Measurements from ENCODE around the gene APOBEC3G. TPM values are rescaled to one million over a fixed set of nuclear protein-coding genes. Genes with fewer than 3 reads are reported as not detected.
A peak's percentile ranks its signal among the peaks of the same experiment; 100 is the strongest.

Gene APOBEC3G
- polyA plus RNA-seq, 3 donors = 33.3 to 73.6 (median 64.5) TPM

DNA sequence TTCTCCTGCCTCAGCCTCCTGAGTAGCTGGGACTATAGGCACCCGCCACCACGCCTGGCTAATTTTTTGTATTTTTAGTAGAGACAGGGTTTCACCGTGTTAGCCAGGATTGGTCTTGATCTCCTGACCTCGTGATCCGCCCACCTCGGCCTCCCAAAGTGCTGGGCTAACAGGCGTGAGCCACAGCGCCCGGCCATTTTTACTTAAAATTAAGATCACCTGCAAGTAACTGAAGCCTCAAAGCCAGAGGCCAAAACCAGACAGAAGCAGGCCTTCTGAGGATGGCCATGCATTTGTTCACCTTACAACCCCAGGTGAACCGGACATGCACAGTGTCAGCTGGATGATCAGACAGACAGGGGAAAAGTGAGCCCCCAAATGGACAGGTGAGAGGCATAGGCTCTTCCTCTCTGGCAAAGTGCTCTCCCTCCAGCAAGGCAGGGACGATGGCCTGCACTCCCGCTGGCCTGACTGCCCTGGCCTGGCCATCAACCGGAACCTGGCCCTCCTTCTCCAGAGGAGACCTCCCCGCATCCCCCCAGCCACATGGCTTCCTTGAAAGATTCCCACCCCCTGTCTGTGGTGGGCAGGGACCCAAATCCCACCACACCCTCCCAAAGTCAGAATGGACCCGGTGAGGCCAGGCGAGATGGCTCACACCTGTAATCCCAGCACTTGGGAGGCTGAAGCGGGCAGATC lies 45.8 kb downstream of the APOBEC3G start:
- WGBS (ENCODE audit: insufficient coverage) = over 99% methylated on average over 13 of the region's 17 CpGs
- H3K4me2 ChIP-seq (replicated peaks; ENCODE audit: extremely low read depth, low read length, poor library complexity, severe bottlenecking) = no peak overlapping the region
- no peaks in the 10 kb centered on the region for H3K9me3 ChIP-seq (replicated peaks in 1 of 2; ENCODE audit: control insufficient read depth in 1 of 2, insufficient read depth in 1 of 2, low read length in 2 of 2)
- H3K36me3 ChIP-seq (replicated peaks in 1 of 2; ENCODE audit: control insufficient read depth in 1 of 2, insufficient read depth in 2 of 2, low read length in 2 of 2) = no peaks in the 10 kb centered on the region
- H3K27ac ChIP-seq (ENCODE audit: low read depth in 1 of 2, low read length in 2 of 2) = no peak overlapping the region
- TF ChIP-seq, protein P1, sequence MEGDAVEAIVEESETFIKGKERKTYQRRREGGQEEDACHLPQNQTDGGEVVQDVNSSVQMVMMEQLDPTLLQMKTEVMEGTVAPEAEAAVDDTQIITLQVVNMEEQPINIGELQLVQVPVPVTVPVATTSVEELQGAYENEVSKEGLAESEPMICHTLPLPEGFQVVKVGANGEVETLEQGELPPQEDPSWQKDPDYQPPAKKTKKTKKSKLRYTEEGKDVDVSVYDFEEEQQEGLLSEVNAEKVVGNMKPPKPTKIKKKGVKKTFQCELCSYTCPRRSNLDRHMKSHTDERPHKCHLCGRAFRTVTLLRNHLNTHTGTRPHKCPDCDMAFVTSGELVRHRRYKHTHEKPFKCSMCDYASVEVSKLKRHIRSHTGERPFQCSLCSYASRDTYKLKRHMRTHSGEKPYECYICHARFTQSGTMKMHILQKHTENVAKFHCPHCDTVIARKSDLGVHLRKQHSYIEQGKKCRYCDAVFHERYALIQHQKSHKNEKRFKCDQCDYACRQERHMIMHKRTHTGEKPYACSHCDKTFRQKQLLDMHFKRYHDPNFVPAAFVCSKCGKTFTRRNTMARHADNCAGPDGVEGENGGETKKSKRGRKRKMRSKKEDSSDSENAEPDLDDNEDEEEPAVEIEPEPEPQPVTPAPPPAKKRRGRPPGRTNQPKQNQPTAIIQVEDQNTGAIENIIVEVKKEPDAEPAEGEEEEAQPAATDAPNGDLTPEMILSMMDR (IDR thresholded peaks at IDR 0.05) = no peak
- Mint-ChIP-seq H3K27me3 (ENCODE audit: low read depth in 3 of 3) (peaks cover 2 to 7% (median 4%) of the 10 kb centered on the region in 3 donors), H3K4me3 (no peak overlapping the region), H3K36me3 (no peaks in the 10 kb centered on the region), H3K27ac (no peak overlapping the region), H3K9me3 (no peaks in the 10 kb centered on the region), H3K4me1 (peaks cover 12% of the 10 kb centered on the region)
- no peak overlapping the region for H3K9ac ChIP-seq (ENCODE audit: insufficient read depth, low read length, poor library complexity, severe bottlenecking)
- H2AFZ ChIP-seq (ENCODE audit: insufficient read depth, low read depth, low read length, poor library complexity, severe bottlenecking) = no peak overlapping the region
- no peaks in the 10 kb centered on the region for H4K20me1 ChIP-seq (ENCODE audit: insufficient read depth, low read length)
- no peaks in the 10 kb centered on the region for H3K79me2 ChIP-seq (ENCODE audit: insufficient read depth, low read length)
- H3K4me1 ChIP-seq (ENCODE audit: control insufficient read depth in 1 of 2, insufficient read depth in 2 of 2, low read length in 2 of 2) = peaks cover 6 to 10% of the 10 kb centered on the region in 2 donors
- DNase-seq = no peak
- no peak overlapping the region for H3K4me3 ChIP-seq (replicated peaks in 1 of 3; ENCODE audit: low read depth in 2 of 3, low read length in 3 of 3)
- H3K27me3 ChIP-seq (ENCODE audit: control insufficient read depth in 2 of 2, insufficient read depth in 2 of 2, low read length in 2 of 2) = no peaks in the 10 kb centered on the region
- intact Hi-C loops (cut with micrococcal nuclease) = loop anchor here (5.0 to 10.0 kb wide), 3 partner anchors 118 to 251 kb away; partner anchors contain the start of gene CBX6 (in 2 of the 2)

DNA sequence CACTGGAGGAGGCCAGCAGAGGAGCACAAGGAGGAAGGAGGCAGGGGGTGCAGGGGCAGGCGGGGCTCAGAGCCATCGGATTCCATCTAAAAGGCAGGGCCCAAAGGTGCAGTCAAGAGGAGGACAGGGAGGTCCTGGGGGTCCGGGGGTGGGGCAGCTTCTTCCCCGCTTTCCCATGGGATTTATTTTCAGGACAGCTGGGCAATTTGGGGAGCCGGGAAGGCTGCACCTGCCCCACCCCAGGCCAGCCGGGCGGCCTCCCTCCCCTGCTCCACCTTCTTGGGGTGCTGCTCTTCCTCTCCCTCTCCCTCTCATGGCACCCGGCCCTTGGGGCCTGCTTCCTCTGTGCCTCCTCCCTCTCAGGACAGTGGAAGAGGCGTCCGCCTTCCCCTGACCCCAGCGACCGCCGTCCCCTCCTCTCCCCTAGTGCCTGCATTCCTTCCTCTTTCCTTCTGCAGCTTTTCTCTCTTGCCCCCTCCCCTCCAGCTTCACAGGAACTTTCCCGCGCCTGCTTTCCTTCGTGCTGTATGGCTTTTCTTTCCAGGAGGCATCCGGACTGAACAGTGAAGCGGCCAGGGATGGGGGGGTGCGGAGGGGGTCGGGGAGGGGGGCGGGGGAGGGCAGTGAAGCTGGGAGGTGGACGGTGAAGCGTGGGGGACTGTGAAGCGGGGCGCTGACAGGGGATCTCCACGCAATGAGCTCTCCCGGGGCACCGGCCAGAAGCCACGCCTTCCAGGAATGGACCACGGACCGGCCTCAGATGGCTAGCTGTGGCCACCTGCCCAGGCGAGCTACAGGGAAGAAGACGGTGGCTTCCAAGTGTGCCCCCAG lies 46.9 kb downstream of the APOBEC3G start:
- H3K36me3 Mint-ChIP-seq = no peaks in the 10 kb centered on the region
- no peaks in the 10 kb centered on the region for H3K79me2 ChIP-seq (ENCODE audit: insufficient read depth, low read length)
- H3K9me3 Mint-ChIP-seq = peaks cover 0 to 2% (median 0%) of the 10 kb centered on the region in 7 donors
- no peak overlapping the region for H3K4me3 ChIP-seq (replicated peaks in 1 of 3; ENCODE audit: low read depth in 2 of 3, low read length in 3 of 3)
- no peaks in the 10 kb centered on the region for H3K27me3 ChIP-seq (ENCODE audit: control insufficient read depth in 2 of 2, insufficient read depth in 2 of 2, low read length in 2 of 2)
- peak overlapping the region in 1 of 2 donors; percentile 35 for H3K4me3 Mint-ChIP-seq
- H3K27ac Mint-ChIP-seq = no peak overlapping the region
- no peak for DNase-seq
- 42% methylated on average over 23 of the region's 33 CpGs for WGBS (ENCODE audit: insufficient coverage)
- no peaks in the 10 kb centered on the region for H3K36me3 ChIP-seq (replicated peaks in 1 of 2; ENCODE audit: control insufficient read depth in 1 of 2, insufficient read depth in 2 of 2, low read length in 2 of 2)
- peaks cover 2 to 5% (median 4%) of the 10 kb centered on the region in 3 donors for H3K27me3 Mint-ChIP-seq (ENCODE audit: low read depth in 3 of 3)
- H4K20me1 ChIP-seq (ENCODE audit: insufficient read depth, low read length) = no peaks in the 10 kb centered on the region
- no peak overlapping the region for H2AFZ ChIP-seq (ENCODE audit: insufficient read depth, low read depth, low read length, poor library complexity, severe bottlenecking)
- no peaks in the 10 kb centered on the region for H3K9me3 ChIP-seq (replicated peaks in 1 of 2; ENCODE audit: control insufficient read depth in 1 of 2, insufficient read depth in 1 of 2, low read length in 2 of 2)
- TF ChIP-seq, protein P1 (IDR thresholded peaks at IDR 0.05) = no peak
- H3K4me1 Mint-ChIP-seq = peaks cover 9% of the 10 kb centered on the region
- intact Hi-C loops (cut with micrococcal nuclease) = loop anchor here (5.0 to 10.0 kb wide), 3 partner anchors 119 to 252 kb away; partner anchors contain the start of gene CBX6 (in 2 of the 2)
- H3K4me1 ChIP-seq (ENCODE audit: control insufficient read depth in 1 of 2, insufficient read depth in 2 of 2, low read length in 2 of 2) = peaks cover 6 to 10% of the 10 kb centered on the region in 2 donors
- peak overlapping the region; percentile 26 for H3K4me2 ChIP-seq (replicated peaks; ENCODE audit: extremely low read depth, low read length, poor library complexity, severe bottlenecking)
- no peak overlapping the region for H3K9ac ChIP-seq (ENCODE audit: insufficient read depth, low read length, poor library complexity, severe bottlenecking)
- no peak overlapping the region for H3K27ac ChIP-seq (ENCODE audit: low read depth in 1 of 2, low read length in 2 of 2)
